ENCODE results near the gene ELL. TPM values are rescaled to one million over a fixed set of nuclear protein-coding genes. Genes with fewer than 3 reads are reported as not detected.

ELL gene
- total RNA-seq, 1 donor from 2014 or later = 9.7 TPM

- no peak for TF ChIP-seq CTCF (IDR thresholded peaks at IDR 0.05; ENCODE audit: insufficient read depth, low read length, severe bottlenecking)
- peaks cover 38% of the 10 kb centered on the region for H3K36me3 ChIP-seq (ENCODE audit: control insufficient read depth, insufficient read depth, low read length)
- no peak overlapping the region for H3K4me3 ChIP-seq (ENCODE audit: low read depth, low read length)
- FAIRE-seq (no peak), DNase-seq (ENCODE audit: low read depth) (no peak)
- no peaks in the 10 kb centered on the region for H3K27me3 ChIP-seq (ENCODE audit: control insufficient read depth, insufficient read depth, low read length)
Observed at GRCh38 chr19:18450021-18450930, 71.6 kb downstream of the ELL start.

- DNase-seq (ENCODE audit: low read depth) (no peak), FAIRE-seq (no peak)
- Histone ChIP-seq H3K36me3 (ENCODE audit: control insufficient read depth, insufficient read depth, low read length) (peaks cover 44% of the 10 kb centered on the region), H3K27me3 (ENCODE audit: control insufficient read depth, insufficient read depth, low read length) (no peaks in the 10 kb centered on the region), H3K4me3 (ENCODE audit: low read depth, low read length) (no peak overlapping the region)
- TF ChIP-seq CTCF (IDR thresholded peaks at IDR 0.05; ENCODE audit: insufficient read depth, low read length, severe bottlenecking) = no peak
Observed at GRCh38 chr19:18449552-18449951, 72.3 kb downstream of the ELL start.

- no peak for TF ChIP-seq CTCF (IDR thresholded peaks at IDR 0.05; ENCODE audit: insufficient read depth, low read length, severe bottlenecking)
- no peak for FAIRE-seq
- Histone ChIP-seq H3K4me3 (ENCODE audit: low read depth, low read length) (no peak overlapping the region), H3K27me3 (ENCODE audit: control insufficient read depth, insufficient read depth, low read length) (no peaks in the 10 kb centered on the region), H3K36me3 (ENCODE audit: control insufficient read depth, insufficient read depth, low read length) (peaks cover 53% of the 10 kb centered on the region)
- DNase-seq (ENCODE audit: low read depth) = no peak
Observed at GRCh38 chr19:18446811-18447359, 75.0 kb downstream of the ELL start.

GRCh38 chr19:18446145-18446810, 75.6 kb downstream of the ELL start:
- Histone ChIP-seq H3K36me3 (ENCODE audit: control insufficient read depth, insufficient read depth, low read length) (peaks cover 52% of the 10 kb centered on the region), H3K27me3 (ENCODE audit: control insufficient read depth, insufficient read depth, low read length) (no peaks in the 10 kb centered on the region), H3K4me3 (ENCODE audit: low read depth, low read length) (no peak overlapping the region)
- no peak for DNase-seq (ENCODE audit: low read depth)
- no peak for FAIRE-seq
- no peak for TF ChIP-seq CTCF (IDR thresholded peaks at IDR 0.05; ENCODE audit: insufficient read depth, low read length, severe bottlenecking)

GRCh38 chr19:18445262-18445948, 76.5 kb downstream of the ELL start:
- DNase-seq (ENCODE audit: low read depth) = no peak
- no peak for TF ChIP-seq CTCF (IDR thresholded peaks at IDR 0.05; ENCODE audit: insufficient read depth, low read length, severe bottlenecking)
- FAIRE-seq = no peak
- H3K4me3 ChIP-seq (ENCODE audit: low read depth, low read length) = no peak overlapping the region
- no peaks in the 10 kb centered on the region for H3K27me3 ChIP-seq (ENCODE audit: control insufficient read depth, insufficient read depth, low read length)
- peaks cover 46% of the 10 kb centered on the region for H3K36me3 ChIP-seq (ENCODE audit: control insufficient read depth, insufficient read depth, low read length)
